HCT116 (cell line): ENCODE data around the gene FIP1L1.

ENCODE experiments used
- POLR2AphosphoS5 ChIP-seq: IDR thresholded peaks from 2 replicates; pipeline ENCODE4 v1.6.1; 2011; ENCODE audit warnings: mild to moderate bottlenecking, low read depth, low read length, moderate library complexity
- TF ChIP-seq, protein P1 (sequence below), 3 experiments: fragments of 200-600 bp in 1 of 3; sonication (generic) in 1 of 3; IDR thresholded peaks in 2 of 3; conservative IDR thresholded peaks in 1 of 3; 2 replicates each; pipeline ENCODE4 v1.5.1; 2012 to 2017; ENCODE audit warnings: low read depth in 2 of 3, low read length in 2 of 3, antibody characterized with exemption in 1 of 3, borderline replicate concordance in 1 of 3, control low read depth in 1 of 3, mild to moderate bottlenecking in 1 of 3, mixed read lengths in 1 of 3, mixed run types in 1 of 3, moderate library complexity in 1 of 3; ENCODE audit not compliant: insufficient read depth in 1 of 3

DNA sequence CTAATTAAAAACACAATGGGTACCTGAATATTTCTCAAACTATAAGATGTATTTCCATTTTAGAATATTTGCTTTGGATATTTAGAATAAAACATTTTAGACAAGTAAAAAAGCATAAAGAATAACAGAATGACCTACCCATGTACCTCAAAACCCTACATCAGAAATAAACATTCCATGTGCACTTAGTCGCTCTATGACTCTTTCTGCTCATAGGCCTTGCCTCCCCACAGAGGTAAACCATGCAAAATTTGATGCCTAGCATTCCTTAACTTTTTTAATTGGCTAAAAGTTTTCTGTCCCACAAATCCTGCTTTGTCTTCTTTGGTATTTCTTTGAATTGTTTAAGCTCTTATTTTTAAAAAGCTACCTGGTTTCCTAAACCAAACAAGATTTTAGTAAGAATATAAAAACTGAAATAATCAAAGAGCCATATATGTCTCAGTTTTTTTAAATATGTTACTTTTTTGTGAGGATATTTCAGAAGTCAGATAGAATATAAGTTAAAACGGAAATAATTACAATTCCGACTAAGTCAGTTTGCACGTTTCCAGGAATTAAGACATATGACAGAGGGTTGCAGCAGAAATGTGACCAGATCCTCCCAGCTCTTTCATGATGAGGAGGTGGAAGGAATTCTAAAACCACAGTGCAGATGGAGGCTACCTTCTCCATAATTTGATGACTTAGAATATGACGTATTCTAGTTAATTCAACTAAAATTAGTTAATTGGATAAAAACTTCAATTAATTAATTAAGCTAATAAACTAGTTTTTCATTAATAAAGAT lies 102.5 kb downstream of the FIP1L1 start:
- no peak for TF ChIP-seq POLR2AphosphoS5
- TF ChIP-seq, protein P1, sequence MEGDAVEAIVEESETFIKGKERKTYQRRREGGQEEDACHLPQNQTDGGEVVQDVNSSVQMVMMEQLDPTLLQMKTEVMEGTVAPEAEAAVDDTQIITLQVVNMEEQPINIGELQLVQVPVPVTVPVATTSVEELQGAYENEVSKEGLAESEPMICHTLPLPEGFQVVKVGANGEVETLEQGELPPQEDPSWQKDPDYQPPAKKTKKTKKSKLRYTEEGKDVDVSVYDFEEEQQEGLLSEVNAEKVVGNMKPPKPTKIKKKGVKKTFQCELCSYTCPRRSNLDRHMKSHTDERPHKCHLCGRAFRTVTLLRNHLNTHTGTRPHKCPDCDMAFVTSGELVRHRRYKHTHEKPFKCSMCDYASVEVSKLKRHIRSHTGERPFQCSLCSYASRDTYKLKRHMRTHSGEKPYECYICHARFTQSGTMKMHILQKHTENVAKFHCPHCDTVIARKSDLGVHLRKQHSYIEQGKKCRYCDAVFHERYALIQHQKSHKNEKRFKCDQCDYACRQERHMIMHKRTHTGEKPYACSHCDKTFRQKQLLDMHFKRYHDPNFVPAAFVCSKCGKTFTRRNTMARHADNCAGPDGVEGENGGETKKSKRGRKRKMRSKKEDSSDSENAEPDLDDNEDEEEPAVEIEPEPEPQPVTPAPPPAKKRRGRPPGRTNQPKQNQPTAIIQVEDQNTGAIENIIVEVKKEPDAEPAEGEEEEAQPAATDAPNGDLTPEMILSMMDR (IDR thresholded peaks at IDR 0.05 in 2 of 3, conservative IDR thresholded peaks at IDR 0.05 in 1 of 3; ENCODE audit: borderline replicate concordance in 1 of 3, insufficient read depth in 1 of 3, low read depth in 2 of 3, low read length in 2 of 3), result no peak
